Subcutaneous adipose tissue (tissue), 4 donors: ENCODE data around the gene CPNE1. TPM values are rescaled to one million over a fixed set of nuclear protein-coding genes. Genes with fewer than 3 reads are reported as not detected.

ENCODE experiments used
- CTCF ChIP-seq: fragments of 450-650 bp; IDR thresholded peaks from one replicate; pipeline ENCODE4 v1.5.1; 2016; ENCODE audit warnings: low read depth, mild to moderate bottlenecking, control low read depth, antibody characterized with exemption, moderate library complexity
- total RNA-seq, 4 donors: library from RNA; depleted of rRNA; stranded (reverse); fragments of >200 nt; gene quantifications; one replicate each; pipeline ENCODE4 v1.1.0, GENCODE V29; 2016

The CPNE1 gene
- total RNA-seq, 4 donors from 2014 or later = 50.6 to 115 (median 87.1) TPM

GRCh38 chr20:35704514-35705261 is 40.0 kb upstream of the CPNE1 start:
- TF ChIP-seq CTCF = no peak

GRCh38 chr20:35702824-35703695 is 38.4 kb upstream of the CPNE1 start:
- no peak for TF ChIP-seq CTCF

GRCh38 chr20:35702051-35702823 is 37.5 kb upstream of the CPNE1 start:
- TF ChIP-seq CTCF = no peak

GRCh38 chr20:35700625-35701148 is 36.0 kb upstream of the CPNE1 start:
- no peak for TF ChIP-seq CTCF

- no peak for TF ChIP-seq CTCF
These were observed 35.4 kb upstream of the CPNE1 start for GRCh38 chr20:35699957-35700624.

GRCh38 chr20:35699127-35699956 is 34.6 kb upstream of the CPNE1 start, which contains the start of the genes NFS1 and ROMO1:
Gene NFS1, minus strand, starts transcription at chr20:35699352. Its CDS starts 64 bp downstream, at chr20:35699288.
Gene ROMO1, plus strand, starts transcription at chr20:35699405. Its CDS starts 228 bp downstream, at chr20:35699633.
- no peak for TF ChIP-seq CTCF
